ENCODE results near the gene SCRT2. TPM values are rescaled to one million over a fixed set of nuclear protein-coding genes. Genes with fewer than 3 reads are reported as not detected.
"Not testable (repeated sequence)": the region's sequence is repeated elsewhere in the genome, so short reads cannot be mapped to it uniquely, and the experiment has no call there.

SCRT2 gene
- total RNA-seq, 1 experiment from 2014 or later, result not detected

DNA sequence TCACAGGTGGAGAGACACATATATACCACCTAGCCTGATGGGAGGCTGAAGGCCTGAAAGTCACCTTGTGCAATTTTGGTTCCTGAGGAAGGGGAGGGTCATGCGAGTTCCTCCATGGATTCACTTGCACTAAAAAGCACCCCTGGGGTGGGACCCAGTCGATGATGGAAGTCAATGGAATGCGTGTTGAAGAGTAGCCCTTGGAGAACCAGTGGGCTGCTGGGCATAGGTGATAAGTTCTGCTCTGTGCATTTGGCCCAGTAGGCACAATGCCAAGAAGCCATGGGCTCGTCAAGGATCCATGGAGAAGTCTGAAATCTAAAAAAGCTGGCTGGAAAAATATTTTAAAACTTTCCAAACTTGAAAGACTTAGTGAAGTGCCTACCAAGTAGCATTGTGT is 18.9 kb upstream of the SCRT2 start:
- Histone ChIP-seq H4K20me1 (ENCODE audit: control insufficient read depth, insufficient read depth, insufficient read length) (no peaks in the 10 kb centered on the region), H3K27ac (ENCODE audit: insufficient read length, low read depth, low read length) (no peak overlapping the region), H2BK120ac (ENCODE audit: low read depth, low read length, poor library complexity, severe bottlenecking) (no peak overlapping the region), H3K4me1 (ENCODE audit: insufficient read depth, low read length) (peaks cover 4% of the 10 kb centered on the region; the same call in 1 of the 2 replicates), H3K23me2 (ENCODE audit: insufficient read length, low read depth, low read length, poor library complexity, severe bottlenecking) (no peaks in the 10 kb centered on the region), H2AK5ac (ENCODE audit: insufficient read length, low read length) (no peak overlapping the region), H3K4me2 (ENCODE audit: insufficient read depth, insufficient read length, low read length) (no peak overlapping the region), H3K79me1 (ENCODE audit: insufficient read depth, low read depth, low read length, poor library complexity, severe bottlenecking) (no peaks in the 10 kb centered on the region), H3T11ph (ENCODE audit: low read length) (no peak overlapping the region), H3K27me3 (ENCODE audit: insufficient read depth, low read length) (no peaks in the 10 kb centered on the region), H4K5ac (ENCODE audit: insufficient read length, low read depth, low read length) (no peak overlapping the region), H4K91ac (ENCODE audit: insufficient read length, low read depth, low read length) (no peak overlapping the region), H3K4ac (ENCODE audit: low read depth, low read length) (no peak overlapping the region), H3K9ac (ENCODE audit: extremely low read depth, insufficient read length, low read length) (no peak overlapping the region), H2BK12ac (ENCODE audit: insufficient read length, low read depth, low read length) (no peak overlapping the region), H3K79me2 (ENCODE audit: insufficient read depth, low read length) (no peaks in the 10 kb centered on the region), H4K8ac (replicated peaks; ENCODE audit: insufficient read length, low read depth, low read length) (no peak overlapping the region), H2BK20ac (ENCODE audit: low read depth, low read length, poor library complexity, severe bottlenecking) (no peak overlapping the region), H2AFZ (ENCODE audit: low read length) (no peak overlapping the region), H3K23ac (ENCODE audit: insufficient read length, low read depth, low read length) (no peak overlapping the region), H3K14ac (ENCODE audit: insufficient read depth, low read length) (no peak overlapping the region), H2BK15ac (ENCODE audit: low read depth, low read length) (no peak overlapping the region), H3K9me3 (ENCODE audit: control insufficient read depth, low read depth, low read length) (no peaks in the 10 kb centered on the region), H3K18ac (ENCODE audit: insufficient read length, low read depth, low read length) (no peak overlapping the region), H2BK5ac (ENCODE audit: insufficient read length, low read length) (no peak overlapping the region), H3K56ac (ENCODE audit: insufficient read length, low read depth, low read length) (no peak overlapping the region)
- Mint-ChIP-seq H3K27ac (no peak overlapping the region), H3K9me3 (no peaks in the 10 kb centered on the region), H3K27me3 (ENCODE audit: low read depth) (peaks cover 5% of the 10 kb centered on the region; the same call in 1 of the 2 replicates), H3K4me1 (peaks cover 10 to 24% of the 10 kb centered on the region in 2 experiments), H3K36me3 (ENCODE audit: insufficient read depth in 1 of 3, low read depth in 3 of 3) (no peaks in the 10 kb centered on the region), H3K4me3 (no peak overlapping the region)
- TF ChIP-seq, protein P1, sequence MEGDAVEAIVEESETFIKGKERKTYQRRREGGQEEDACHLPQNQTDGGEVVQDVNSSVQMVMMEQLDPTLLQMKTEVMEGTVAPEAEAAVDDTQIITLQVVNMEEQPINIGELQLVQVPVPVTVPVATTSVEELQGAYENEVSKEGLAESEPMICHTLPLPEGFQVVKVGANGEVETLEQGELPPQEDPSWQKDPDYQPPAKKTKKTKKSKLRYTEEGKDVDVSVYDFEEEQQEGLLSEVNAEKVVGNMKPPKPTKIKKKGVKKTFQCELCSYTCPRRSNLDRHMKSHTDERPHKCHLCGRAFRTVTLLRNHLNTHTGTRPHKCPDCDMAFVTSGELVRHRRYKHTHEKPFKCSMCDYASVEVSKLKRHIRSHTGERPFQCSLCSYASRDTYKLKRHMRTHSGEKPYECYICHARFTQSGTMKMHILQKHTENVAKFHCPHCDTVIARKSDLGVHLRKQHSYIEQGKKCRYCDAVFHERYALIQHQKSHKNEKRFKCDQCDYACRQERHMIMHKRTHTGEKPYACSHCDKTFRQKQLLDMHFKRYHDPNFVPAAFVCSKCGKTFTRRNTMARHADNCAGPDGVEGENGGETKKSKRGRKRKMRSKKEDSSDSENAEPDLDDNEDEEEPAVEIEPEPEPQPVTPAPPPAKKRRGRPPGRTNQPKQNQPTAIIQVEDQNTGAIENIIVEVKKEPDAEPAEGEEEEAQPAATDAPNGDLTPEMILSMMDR (conservative IDR thresholded peaks at IDR 0.05), result no peak
- no CpG with 5 or more reads among the region's 4 CpGs for WGBS (ENCODE audit: extremely low coverage, insufficient read length, low lambda C conversion rate)
- DNase-seq, result no peak

DNA sequence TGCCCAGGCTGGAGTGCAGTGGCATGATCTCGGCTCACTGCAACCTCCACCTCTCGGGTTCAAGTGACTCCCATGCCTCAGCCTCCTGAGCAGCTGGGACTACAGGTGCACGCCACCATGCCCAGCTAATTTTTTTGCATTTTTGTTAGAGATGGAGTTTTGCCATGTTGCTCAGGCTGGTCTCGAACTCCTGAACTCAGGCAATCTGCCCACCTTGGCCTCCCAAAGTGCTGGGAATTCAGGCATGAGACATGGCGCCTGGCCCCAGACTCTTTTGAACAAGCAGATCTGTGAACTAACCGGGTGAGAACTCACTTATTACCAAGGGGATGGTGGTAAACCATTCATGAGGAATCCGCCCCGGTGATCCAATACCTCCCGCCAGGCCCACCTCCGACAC is 18.2 kb upstream of the SCRT2 start:
- no CpG with 5 or more reads among the region's 10 CpGs for WGBS (ENCODE audit: extremely low coverage, insufficient read length, low lambda C conversion rate)
- H3K9ac ChIP-seq (ENCODE audit: extremely low read depth, insufficient read length, low read length); H3K27ac ChIP-seq (ENCODE audit: insufficient read length, low read depth, low read length); H3K56ac ChIP-seq (ENCODE audit: insufficient read length, low read depth, low read length); H3K27ac Mint-ChIP-seq; H2BK5ac ChIP-seq (ENCODE audit: insufficient read length, low read length); H4K8ac ChIP-seq (replicated peaks; ENCODE audit: insufficient read length, low read depth, low read length); H3K9me3 ChIP-seq (ENCODE audit: control insufficient read depth, low read depth, low read length); H3K4me2 ChIP-seq (ENCODE audit: insufficient read depth, insufficient read length, low read length); H2BK15ac ChIP-seq (ENCODE audit: low read depth, low read length); H4K91ac ChIP-seq (ENCODE audit: insufficient read length, low read depth, low read length); H3K4me1 ChIP-seq (ENCODE audit: insufficient read depth, low read length); H3K79me1 ChIP-seq (ENCODE audit: insufficient read depth, low read depth, low read length, poor library complexity, severe bottlenecking); H2BK12ac ChIP-seq (ENCODE audit: insufficient read length, low read depth, low read length); H2AFZ ChIP-seq (ENCODE audit: low read length); H3K79me2 ChIP-seq (ENCODE audit: insufficient read depth, low read length); H4K5ac ChIP-seq (ENCODE audit: insufficient read length, low read depth, low read length); DNase-seq; H3K27me3 Mint-ChIP-seq (ENCODE audit: low read depth); H2AK5ac ChIP-seq (ENCODE audit: insufficient read length, low read length); H2BK20ac ChIP-seq (ENCODE audit: low read depth, low read length, poor library complexity, severe bottlenecking); H3K14ac ChIP-seq (ENCODE audit: insufficient read depth, low read length); H3K27me3 ChIP-seq (ENCODE audit: insufficient read depth, low read length); H3K4ac ChIP-seq (ENCODE audit: low read depth, low read length); H3K18ac ChIP-seq (ENCODE audit: insufficient read length, low read depth, low read length); H3K23ac ChIP-seq (ENCODE audit: insufficient read length, low read depth, low read length); H3T11ph ChIP-seq (ENCODE audit: low read length); H3K9me3 Mint-ChIP-seq; H3K23me2 ChIP-seq (ENCODE audit: insufficient read length, low read depth, low read length, poor library complexity, severe bottlenecking); H3K36me3 Mint-ChIP-seq (ENCODE audit: insufficient read depth in 1 of 3, low read depth in 3 of 3); H3K4me3 Mint-ChIP-seq; H2BK120ac ChIP-seq (ENCODE audit: low read depth, low read length, poor library complexity, severe bottlenecking); H4K20me1 ChIP-seq (ENCODE audit: control insufficient read depth, insufficient read depth, insufficient read length): not testable (repeated sequence)
- peaks cover 10 to 27% of the 10 kb centered on the region in 2 experiments for H3K4me1 Mint-ChIP-seq

Data from H9 (cell line).